GM23338 (cell line): ENCODE data around the gene SLC6A3. TPM values are rescaled to one million over a fixed set of nuclear protein-coding genes. Genes with fewer than 3 reads are reported as not detected.

Source experiments
- ATAC-seq: fragments of 200-7000 bp; cut with Tn5 transposase; 3 replicates; pipeline ENCODE4 v1.9.1; 2020
- DNase-seq: peaks from one replicate; pipeline ENCODE4 v3.0.0-alpha.2; 2015; ENCODE audit warnings: low spot score
- H2AFZ ChIP-seq: fragments of 200-600 bp; sonication (generic); 2 replicates; pipeline ENCODE4 v1.8.0; 2016; ENCODE audit warnings: antibody characterized with exemption, mild to moderate bottlenecking, moderate library complexity
- H3F3A ChIP-seq: fragments of 200-600 bp; sonication (generic); replicated peaks from 2 replicates; pipeline ENCODE4 v1.8.0; 2017; ENCODE audit warnings: antibody characterized with exemption, mixed run types, low read depth
- H3K27ac ChIP-seq: fragments of 200-600 bp; sonication (generic); 2 replicates; pipeline ENCODE4 v1.6.1; 2016; ENCODE audit warnings: low read depth
- H3K27me3 ChIP-seq: fragments of 200-600 bp; sonication (generic); 2 replicates; pipeline ENCODE4 v1.8.0; 2016; ENCODE audit warnings: mild to moderate bottlenecking, mixed run types, moderate library complexity; ENCODE audit not compliant: insufficient read depth
- H3K36me3 ChIP-seq: fragments of 200-600 bp; sonication (generic); 2 replicates; pipeline ENCODE4 v1.8.0; 2016; ENCODE audit warnings: mild to moderate bottlenecking; ENCODE audit not compliant: insufficient read depth
- H3K4me1 ChIP-seq: fragments of 200-600 bp; sonication (generic); 2 replicates; pipeline ENCODE4 v1.8.0; 2016; ENCODE audit warnings: mild to moderate bottlenecking, moderate library complexity; ENCODE audit not compliant: insufficient read depth
- H3K4me2 ChIP-seq: fragments of 200-600 bp; sonication (generic); 2 replicates; pipeline ENCODE4 v1.7.1; 2017; ENCODE audit warnings: mixed run types
- H3K4me3 ChIP-seq: fragments of 200-600 bp; sonication (generic); 2 replicates; pipeline ENCODE4 v1.6.1; 2016; ENCODE audit warnings: mixed run types
- H3K79me2 ChIP-seq: fragments of 200-600 bp; sonication (generic); replicated peaks from 2 replicates; pipeline ENCODE4 v1.8.0; 2017; ENCODE audit warnings: mild to moderate bottlenecking; ENCODE audit not compliant: insufficient read depth
- H3K9me2 ChIP-seq: fragments of 200-600 bp; sonication (generic); 2 replicates; pipeline ENCODE4 v1.8.0; 2017; ENCODE audit not compliant: insufficient read depth
- H4K20me1 ChIP-seq: fragments of 200-600 bp; sonication (generic); replicated peaks from 2 replicates; pipeline ENCODE4 v1.8.0; 2017; ENCODE audit warnings: mild to moderate bottlenecking; ENCODE audit not compliant: insufficient read depth
- H3K27ac Mint-ChIP-seq: 2 replicates; pipeline ENCODE4 v1.8.0; 2020; ENCODE audit warnings: inconsistent platforms, mild to moderate bottlenecking, moderate library complexity, mixed read lengths
- H3K27me3 Mint-ChIP-seq: 3 replicates; pipeline ENCODE4 v1.8.0; 2022; ENCODE audit warnings: low read depth, mild to moderate bottlenecking, moderate library complexity, mixed read lengths, inconsistent platforms; ENCODE audit not compliant: insufficient read depth, poor library complexity
- H3K36me3 Mint-ChIP-seq: 3 replicates; pipeline ENCODE4 v1.8.0; 2021; ENCODE audit warnings: low read depth, mild to moderate bottlenecking, inconsistent platforms, moderate library complexity, mixed read lengths
- H3K4me1 Mint-ChIP-seq: 3 replicates; pipeline ENCODE4 v1.8.0; 2020; ENCODE audit warnings: mild to moderate bottlenecking, inconsistent platforms, mixed read lengths
- H3K4me3 Mint-ChIP-seq: 3 replicates; pipeline ENCODE4 v1.8.0; 2021; ENCODE audit warnings: moderate library complexity, mild to moderate bottlenecking, inconsistent platforms, mixed read lengths
- H3K9me3 Mint-ChIP-seq: 3 replicates; pipeline ENCODE4 v1.8.0; 2020; ENCODE audit warnings: moderate library complexity, mild to moderate bottlenecking, inconsistent platforms, mixed read lengths
- CREB1 ChIP-seq: fragments of 250-450 bp; sonication (Bioruptor Pico); IDR thresholded peaks from 2 replicates; pipeline ENCODE4 v1.5.0; 2020; ENCODE audit warnings: low read depth, mild to moderate bottlenecking, moderate library complexity
- ETS1 ChIP-seq: IDR thresholded peaks from 2 replicates; pipeline ENCODE4 v1.6.1; 2016; ENCODE audit warnings: antibody characterized with exemption
- EZH2 ChIP-seq: fragments of 200-600 bp; sonication (generic); IDR thresholded peaks from one replicate; pipeline ENCODE4 v1.8.0; 2017; ENCODE audit warnings: antibody characterized with exemption, mild to moderate bottlenecking, low read depth; ENCODE audit not compliant: unreplicated experiment
- POLR2AphosphoS5 ChIP-seq: IDR thresholded peaks from 2 replicates; pipeline ENCODE4 v1.6.1; 2016; ENCODE audit warnings: antibody characterized with exemption, low read depth
- ZNF331 ChIP-seq: fragments of 250-450 bp; sonication (Bioruptor Pico); IDR thresholded peaks from 2 replicates; pipeline ENCODE4 v1.5.0; 2020; ENCODE audit warnings: low read depth, mild to moderate bottlenecking, moderate library complexity
- polyA plus RNA-seq: library from polyadenylated mRNA; unstranded; fragments of >200 nt; fragmentation: Nextera tagmentation; extraction: Ambion mirVana; gene quantifications from 2 replicates; pipeline ENCODE4 v1.2.1, GENCODE V29; 2016
- total RNA-seq: library from RNA; depleted of rRNA; stranded (reverse); fragments of >200 nt; shearing (Covaris generic); gene quantifications from 2 replicates; pipeline ENCODE4 v1.2.3, GENCODE V29; 2014
- TF ChIP-seq, protein P1 (sequence below), 2 experiments: fragments of 200-600 bp in 1 of 2; sonication (generic) in 1 of 2; conservative IDR thresholded peaks; 2 replicates each; pipeline versions ENCODE4 v1.5.1 to v1.6.1; 2016 to 2017; ENCODE audit warnings: antibody characterized with exemption in 2 of 2, low read depth in 2 of 2, mild to moderate bottlenecking in 2 of 2, moderate library complexity in 1 of 2
- TF ChIP-seq, protein P2 (sequence below): fragments of 250-450 bp; sonication (Bioruptor Pico); IDR thresholded peaks from 2 replicates; pipeline ENCODE4 v1.5.0; 2020; ENCODE audit warnings: mild to moderate bottlenecking, moderate library complexity

SLC6A3 gene
- total and polyA plus RNA-seq, 2 experiments from 2014 or later: 0.76 to 1.0 TPM

- no peak overlapping the region for H3K27ac Mint-ChIP-seq
- TF ChIP-seq, protein P1, sequence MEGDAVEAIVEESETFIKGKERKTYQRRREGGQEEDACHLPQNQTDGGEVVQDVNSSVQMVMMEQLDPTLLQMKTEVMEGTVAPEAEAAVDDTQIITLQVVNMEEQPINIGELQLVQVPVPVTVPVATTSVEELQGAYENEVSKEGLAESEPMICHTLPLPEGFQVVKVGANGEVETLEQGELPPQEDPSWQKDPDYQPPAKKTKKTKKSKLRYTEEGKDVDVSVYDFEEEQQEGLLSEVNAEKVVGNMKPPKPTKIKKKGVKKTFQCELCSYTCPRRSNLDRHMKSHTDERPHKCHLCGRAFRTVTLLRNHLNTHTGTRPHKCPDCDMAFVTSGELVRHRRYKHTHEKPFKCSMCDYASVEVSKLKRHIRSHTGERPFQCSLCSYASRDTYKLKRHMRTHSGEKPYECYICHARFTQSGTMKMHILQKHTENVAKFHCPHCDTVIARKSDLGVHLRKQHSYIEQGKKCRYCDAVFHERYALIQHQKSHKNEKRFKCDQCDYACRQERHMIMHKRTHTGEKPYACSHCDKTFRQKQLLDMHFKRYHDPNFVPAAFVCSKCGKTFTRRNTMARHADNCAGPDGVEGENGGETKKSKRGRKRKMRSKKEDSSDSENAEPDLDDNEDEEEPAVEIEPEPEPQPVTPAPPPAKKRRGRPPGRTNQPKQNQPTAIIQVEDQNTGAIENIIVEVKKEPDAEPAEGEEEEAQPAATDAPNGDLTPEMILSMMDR (conservative IDR thresholded peaks at IDR 0.05; ENCODE audit: low read depth in 2 of 2): no peak
- TF ChIP-seq CREB1 (CRISPR knock-in tag) (no peak), ETS1 (no peak), EZH2 (no peak), POLR2AphosphoS5 (no peak), ZNF331 (no peak)
- TF ChIP-seq, protein P2, sequence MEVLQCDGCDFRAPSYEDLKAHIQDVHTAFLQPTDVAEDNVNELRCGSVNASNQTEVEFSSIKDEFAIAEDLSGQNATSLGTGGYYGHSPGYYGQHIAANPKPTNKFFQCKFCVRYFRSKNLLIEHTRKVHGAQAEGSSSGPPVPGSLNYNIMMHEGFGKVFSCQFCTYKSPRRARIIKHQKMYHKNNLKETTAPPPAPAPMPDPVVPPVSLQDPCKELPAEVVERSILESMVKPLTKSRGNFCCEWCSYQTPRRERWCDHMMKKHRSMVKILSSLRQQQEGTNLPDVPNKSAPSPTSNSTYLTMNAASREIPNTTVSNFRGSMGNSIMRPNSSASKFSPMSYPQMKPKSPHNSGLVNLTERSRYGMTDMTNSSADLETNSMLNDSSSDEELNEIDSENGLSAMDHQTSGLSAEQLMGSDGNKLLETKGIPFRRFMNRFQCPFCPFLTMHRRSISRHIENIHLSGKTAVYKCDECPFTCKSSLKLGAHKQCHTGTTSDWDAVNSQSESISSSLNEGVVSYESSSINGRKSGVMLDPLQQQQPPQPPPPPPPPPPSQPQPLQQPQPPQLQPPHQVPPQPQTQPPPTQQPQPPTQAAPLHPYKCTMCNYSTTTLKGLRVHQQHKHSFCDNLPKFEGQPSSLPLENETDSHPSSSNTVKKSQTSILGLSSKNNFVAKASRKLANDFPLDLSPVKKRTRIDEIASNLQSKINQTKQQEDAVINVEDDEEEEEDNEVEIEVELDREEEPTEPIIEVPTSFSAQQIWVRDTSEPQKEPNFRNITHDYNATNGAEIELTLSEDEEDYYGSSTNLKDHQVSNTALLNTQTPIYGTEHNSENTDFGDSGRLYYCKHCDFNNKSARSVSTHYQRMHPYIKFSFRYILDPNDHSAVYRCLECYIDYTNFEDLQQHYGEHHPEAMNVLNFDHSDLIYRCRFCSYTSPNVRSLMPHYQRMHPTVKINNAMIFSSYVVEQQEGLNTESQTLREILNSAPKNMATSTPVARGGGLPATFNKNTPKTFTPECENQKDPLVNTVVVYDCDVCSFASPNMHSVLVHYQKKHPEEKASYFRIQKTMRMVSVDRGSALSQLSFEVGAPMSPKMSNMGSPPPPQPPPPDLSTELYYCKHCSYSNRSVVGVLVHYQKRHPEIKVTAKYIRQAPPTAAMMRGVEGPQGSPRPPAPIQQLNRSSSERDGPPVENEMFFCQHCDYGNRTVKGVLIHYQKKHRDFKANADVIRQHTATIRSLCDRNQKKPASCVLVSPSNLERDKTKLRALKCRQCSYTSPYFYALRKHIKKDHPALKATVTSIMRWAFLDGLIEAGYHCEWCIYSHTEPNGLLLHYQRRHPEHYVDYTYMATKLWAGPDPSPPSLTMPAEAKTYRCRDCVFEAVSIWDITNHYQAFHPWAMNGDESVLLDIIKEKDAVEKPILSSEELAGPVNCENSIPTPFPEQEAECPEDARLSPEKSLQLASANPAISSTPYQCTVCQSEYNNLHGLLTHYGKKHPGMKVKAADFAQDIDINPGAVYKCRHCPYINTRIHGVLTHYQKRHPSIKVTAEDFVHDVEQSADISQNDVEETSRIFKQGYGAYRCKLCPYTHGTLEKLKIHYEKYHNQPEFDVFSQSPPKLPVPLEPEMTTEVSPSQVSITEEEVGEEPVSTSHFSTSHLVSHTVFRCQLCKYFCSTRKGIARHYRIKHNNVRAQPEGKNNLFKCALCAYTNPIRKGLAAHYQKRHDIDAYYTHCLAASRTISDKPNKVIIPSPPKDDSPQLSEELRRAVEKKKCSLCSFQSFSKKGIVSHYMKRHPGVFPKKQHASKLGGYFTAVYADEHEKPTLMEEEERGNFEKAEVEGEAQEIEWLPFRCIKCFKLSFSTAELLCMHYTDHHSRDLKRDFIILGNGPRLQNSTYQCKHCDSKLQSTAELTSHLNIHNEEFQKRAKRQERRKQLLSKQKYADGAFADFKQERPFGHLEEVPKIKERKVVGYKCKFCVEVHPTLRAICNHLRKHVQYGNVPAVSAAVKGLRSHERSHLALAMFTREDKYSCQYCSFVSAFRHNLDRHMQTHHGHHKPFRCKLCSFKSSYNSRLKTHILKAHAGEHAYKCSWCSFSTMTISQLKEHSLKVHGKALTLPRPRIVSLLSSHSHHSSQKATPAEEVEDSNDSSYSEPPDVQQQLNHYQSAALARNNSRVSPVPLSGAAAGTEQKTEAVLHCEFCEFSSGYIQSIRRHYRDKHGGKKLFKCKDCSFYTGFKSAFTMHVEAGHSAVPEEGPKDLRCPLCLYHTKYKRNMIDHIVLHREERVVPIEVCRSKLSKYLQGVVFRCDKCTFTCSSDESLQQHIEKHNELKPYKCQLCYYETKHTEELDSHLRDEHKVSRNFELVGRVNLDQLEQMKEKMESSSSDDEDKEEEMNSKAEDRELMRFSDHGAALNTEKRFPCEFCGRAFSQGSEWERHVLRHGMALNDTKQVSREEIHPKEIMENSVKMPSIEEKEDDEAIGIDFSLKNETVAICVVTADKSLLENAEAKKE (CRISPR knock-in tag): no peak
- Histone ChIP-seq H3K9me2 (no peaks in the 10 kb centered on the region), H3K36me3 (no peaks in the 10 kb centered on the region), H3K79me2 (no peaks in the 10 kb centered on the region), H3K27me3 (no peaks in the 10 kb centered on the region), H4K20me1 (no peaks in the 10 kb centered on the region), H3K27ac (no peak overlapping the region), H2AFZ (no peak overlapping the region), H3K4me1 (no peaks in the 10 kb centered on the region), H3K4me2 (no peak overlapping the region), H3K4me3 (no peak overlapping the region), H3F3A (no peaks in the 10 kb centered on the region)
- H3K4me1 Mint-ChIP-seq: no peaks in the 10 kb centered on the region; the same call in 2 of the 3 replicates
- H3K4me3 Mint-ChIP-seq: no peak overlapping the region
- DNase-seq: no peak
- ATAC-seq: no peak
- peaks cover 26% of the 10 kb centered on the region for H3K9me3 Mint-ChIP-seq
- H3K36me3 Mint-ChIP-seq: no peaks in the 10 kb centered on the region; the same call in 2 of the 3 replicates
- H3K27me3 Mint-ChIP-seq: peaks cover 13% of the 10 kb centered on the region
Measured at GRCh38 chr5:1421521-1422341, 23.5 kb downstream of the SLC6A3 start.
